Neuronal stem cell (in vitro differentiated cells): Measurements from ENCODE around the gene NKIRAS1.

Source experiments
- DNase-seq: peaks from one replicate; pipeline ENCODE4 v3.0.0-alpha.2; 2013; ENCODE audit warnings: low spot score
- H2AFZ ChIP-seq: one replicate; pipeline ENCODE4 v1.6.1; 2013; ENCODE audit warnings: mild to moderate bottlenecking, low read length, inconsistent platforms
- H2AK5ac ChIP-seq: 2 replicates; pipeline ENCODE4 v1.6.1; 2013; ENCODE audit warnings: low read depth, mild to moderate bottlenecking, inconsistent platforms, low read length, moderate library complexity, mixed read lengths
- H2BK120ac ChIP-seq: 2 replicates; pipeline ENCODE4 v1.6.1; 2013; ENCODE audit warnings: low read depth, mild to moderate bottlenecking, inconsistent platforms, low read length, moderate library complexity, mixed read lengths
- H2BK12ac ChIP-seq: one replicate; pipeline ENCODE4 v1.6.1; 2013; ENCODE audit warnings: low read length, inconsistent platforms
- H2BK15ac ChIP-seq: 2 replicates; pipeline ENCODE4 v1.6.1; 2013; ENCODE audit warnings: mild to moderate bottlenecking, low read length, inconsistent platforms, mixed read lengths
- H2BK5ac ChIP-seq: one replicate; pipeline ENCODE4 v1.6.1; 2013; ENCODE audit warnings: inconsistent platforms, mild to moderate bottlenecking, low read length, moderate library complexity
- H3K14ac ChIP-seq: one replicate; pipeline ENCODE4 v1.6.1; 2013; ENCODE audit warnings: low read length, inconsistent platforms
- H3K18ac ChIP-seq: 2 replicates; pipeline ENCODE4 v1.6.1; 2013; ENCODE audit warnings: low read length, inconsistent platforms
- H3K23ac ChIP-seq: 2 replicates; pipeline ENCODE4 v1.6.1; 2013; ENCODE audit warnings: low read depth, mild to moderate bottlenecking, mixed read lengths, low read length, inconsistent platforms; ENCODE audit not compliant: poor library complexity
- H3K27ac ChIP-seq: replicated peaks from 3 replicates; pipeline ENCODE4 v1.5.1; 2013; ENCODE audit warnings: low read length, inconsistent platforms
- H3K27me3 ChIP-seq, 3 experiments: 2 replicates each; pipeline ENCODE4 v1.6.1; 2013; ENCODE audit warnings: low read length in 3 of 3, mild to moderate bottlenecking in 2 of 3, inconsistent platforms in 1 of 3, low read depth in 1 of 3, mixed read lengths in 1 of 3, moderate library complexity in 1 of 3; ENCODE audit not compliant: control insufficient read depth in 3 of 3, insufficient read depth in 3 of 3
- H3K36me3 ChIP-seq, 2 donors: replicated peaks in 1 of 2; 2 replicates each; pipeline ENCODE4 v1.6.1; 2013; ENCODE audit warnings: low read length in 2 of 2; ENCODE audit not compliant: control insufficient read depth in 2 of 2, insufficient read depth in 2 of 2
- H3K4ac ChIP-seq: 2 replicates; pipeline ENCODE4 v1.6.1; 2013; ENCODE audit warnings: inconsistent platforms, mild to moderate bottlenecking, low read length, moderate library complexity
- H3K4me1 ChIP-seq, 2 donors: 1 replicate in 1 of 2; 2 replicates in 1 of 2; pipeline ENCODE4 v1.6.1; 2013; ENCODE audit warnings: low read length in 2 of 2, low read depth in 1 of 2; ENCODE audit not compliant: control insufficient read depth in 2 of 2, insufficient read depth in 1 of 2
- H3K4me2 ChIP-seq: one replicate; pipeline ENCODE4 v1.6.1; 2013; ENCODE audit warnings: mild to moderate bottlenecking, low read length, inconsistent platforms; ENCODE audit not compliant: insufficient read depth, poor library complexity, severe bottlenecking
- H3K4me3 ChIP-seq, 2 donors: 2 replicates each; pipeline ENCODE4 v1.5.1; 2013; ENCODE audit warnings: low read length in 2 of 2, mild to moderate bottlenecking in 2 of 2, inconsistent platforms in 1 of 2, moderate library complexity in 1 of 2
- H3K79me1 ChIP-seq: one replicate; pipeline ENCODE4 v1.6.1; 2013; ENCODE audit warnings: low read depth, mild to moderate bottlenecking, inconsistent platforms, low read length, moderate library complexity
- H3K9ac ChIP-seq: one replicate; pipeline ENCODE4 v1.6.1; 2013; ENCODE audit warnings: mild to moderate bottlenecking, low read depth, low read length, inconsistent platforms; ENCODE audit not compliant: poor library complexity
- H3K9me3 ChIP-seq, 2 donors: replicated peaks in 1 of 2; 2 replicates each; pipeline versions ENCODE3 to v1.6.1; 2013; ENCODE audit warnings: low read length in 2 of 2, mild to moderate bottlenecking in 2 of 2, inconsistent platforms in 1 of 2, low read depth in 1 of 2, mixed read lengths in 1 of 2, moderate library complexity in 1 of 2; ENCODE audit not compliant: control insufficient read depth in 2 of 2, insufficient read depth in 1 of 2
- H4K8ac ChIP-seq: one replicate; pipeline ENCODE4 v1.6.1; 2013; ENCODE audit warnings: low read depth, mild to moderate bottlenecking, inconsistent platforms, low read length, moderate library complexity
- H4K91ac ChIP-seq: one replicate; pipeline ENCODE4 v1.6.1; 2013; ENCODE audit warnings: low read length, low read depth, mild to moderate bottlenecking, inconsistent platforms; ENCODE audit not compliant: poor library complexity
- WGBS, 2 donors: extraction: QIAGEN DNeasy Blood & Tissue Kit; methylation state at CpG; one replicate each; pipeline ENCODE4 v1.1.7; 2013; ENCODE audit warnings: missing lambda C conversion rate in 2 of 2, mixed read lengths in 1 of 2; ENCODE audit not compliant: insufficient read length in 2 of 2, insufficient replicate concordance in 1 of 2; ENCODE audit errors: extremely low coverage in 2 of 2; 5-methylcytosine and 5-hydroxymethylcytosine counted together

NKIRAS1 gene

GRCh38 chr3:23895181-23895580 is 21.6 kb downstream of the NKIRAS1 start:
- H3K9me3 ChIP-seq: peaks cover 5 to 22% of the 10 kb centered on the region in 2 donors
- H3K18ac ChIP-seq: no peak overlapping the region
- H2BK120ac ChIP-seq: no peak overlapping the region
- no peak overlapping the region for H2AFZ ChIP-seq
- H2BK5ac ChIP-seq: no peak overlapping the region
- H3K27me3 ChIP-seq: no peaks in the 10 kb centered on the region
- no peak overlapping the region for H2BK15ac ChIP-seq
- H4K8ac ChIP-seq: no peak overlapping the region
- H3K9ac ChIP-seq: no peak overlapping the region
- no peaks in the 10 kb centered on the region for H3K79me1 ChIP-seq
- H3K4me1 ChIP-seq: peaks cover 0 to under 1% of the 10 kb centered on the region in 2 donors
- H3K36me3 ChIP-seq: peaks cover 23 to 93% of the 10 kb centered on the region in 2 donors
- H3K14ac ChIP-seq: no peak overlapping the region
- no peak overlapping the region for H2BK12ac ChIP-seq
- H4K91ac ChIP-seq: no peak overlapping the region
- no peak overlapping the region for H3K4me3 ChIP-seq
- WGBS, 2 donors: no CpG with 5 or more reads among the region's 4 CpGs
- no peak overlapping the region for H3K23ac ChIP-seq
- DNase-seq: no peak
- no peak overlapping the region for H3K27ac ChIP-seq
- H3K4me2 ChIP-seq: no peak overlapping the region
- no peak overlapping the region for H2AK5ac ChIP-seq
- no peak overlapping the region for H3K4ac ChIP-seq

- peaks cover 5 to 17% of the 10 kb centered on the region in 2 donors for H3K9me3 ChIP-seq
- H3K4me3 ChIP-seq: no peak overlapping the region
- no peak overlapping the region for H3K4ac ChIP-seq
- no peak overlapping the region for H2BK15ac ChIP-seq
- H3K36me3 ChIP-seq: peaks cover 21 to 93% of the 10 kb centered on the region in 2 donors
- H3K18ac ChIP-seq: no peak overlapping the region
- no peak overlapping the region for H3K23ac ChIP-seq
- H3K4me2 ChIP-seq: no peak overlapping the region
- peak overlapping the region; percentile 48 for H4K8ac ChIP-seq
- H2AK5ac ChIP-seq: no peak overlapping the region
- H3K27ac ChIP-seq: no peak overlapping the region
- H2AFZ ChIP-seq: no peak overlapping the region
- no peak overlapping the region for H3K14ac ChIP-seq
- peaks cover 0 to 6% of the 10 kb centered on the region in 2 donors for H3K4me1 ChIP-seq
- no peak for DNase-seq
- no peak overlapping the region for H4K91ac ChIP-seq
- H2BK12ac ChIP-seq: no peak overlapping the region
- H3K27me3 ChIP-seq: no peaks in the 10 kb centered on the region
- no peak overlapping the region for H3K9ac ChIP-seq
- no peak overlapping the region for H2BK5ac ChIP-seq
- H2BK120ac ChIP-seq: no peak overlapping the region
- H3K79me1 ChIP-seq: no peaks in the 10 kb centered on the region
- WGBS, 2 donors: no CpG with 5 or more reads among the region's 8 CpGs
Measured at GRCh38 chr3:23894254-23895061, 22.3 kb downstream of the NKIRAS1 start.

- no peaks in the 10 kb centered on the region for H3K79me1 ChIP-seq
- H3K18ac ChIP-seq: no peak overlapping the region
- no peak overlapping the region for H2AK5ac ChIP-seq
- H2BK15ac ChIP-seq: no peak overlapping the region
- no peak overlapping the region for H3K4me3 ChIP-seq
- H3K27me3 ChIP-seq: no peaks in the 10 kb centered on the region
- no peak overlapping the region for H2BK12ac ChIP-seq
- DNase-seq: no peak
- no peak overlapping the region for H4K8ac ChIP-seq
- H3K9me3 ChIP-seq: no peaks in the 10 kb centered on the region
- H3K4me2 ChIP-seq: no peak overlapping the region
- no peak overlapping the region for H4K91ac ChIP-seq
- no peak overlapping the region for H2AFZ ChIP-seq
- H3K27ac ChIP-seq: no peak overlapping the region
- H3K14ac ChIP-seq: no peak overlapping the region
- H3K9ac ChIP-seq: no peak overlapping the region
- H3K4me1 ChIP-seq: peaks cover 0 to 7% of the 10 kb centered on the region in 2 donors
- peaks cover 10 to 84% of the 10 kb centered on the region in 2 donors for H3K36me3 ChIP-seq
- no peak overlapping the region for H3K23ac ChIP-seq
- H2BK120ac ChIP-seq: no peak overlapping the region
- no peak overlapping the region for H2BK5ac ChIP-seq
- H3K4ac ChIP-seq: no peak overlapping the region
- no CpG with 5 or more reads among the region's 5 CpGs for WGBS, 2 donors
Measured at GRCh38 chr3:23889950-23890349, 26.8 kb downstream of the NKIRAS1 start.

DNA sequence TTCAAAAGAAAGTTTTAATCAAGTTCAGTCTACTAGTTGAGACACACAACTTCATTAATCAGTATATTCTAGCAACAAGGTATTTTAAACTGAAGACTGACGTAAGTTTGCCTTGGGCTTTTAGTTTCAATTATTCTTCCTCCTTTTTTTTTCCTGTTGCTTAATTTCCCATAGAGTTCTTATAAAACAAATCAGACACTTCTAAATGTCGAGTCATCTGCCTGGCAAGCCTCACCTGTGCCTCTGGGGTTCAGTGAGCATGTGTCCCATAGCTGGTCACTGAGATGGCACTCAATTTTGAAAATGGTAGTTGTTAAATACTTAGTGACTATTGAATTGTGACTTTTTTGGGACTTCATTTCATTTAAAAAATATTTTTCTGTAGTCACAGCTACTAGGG is 27.4 kb downstream of the NKIRAS1 start:
- DNase-seq: no peak
- Histone ChIP-seq H2AFZ (no peak overlapping the region), H2AK5ac (no peak overlapping the region), H3K23ac (no peak overlapping the region), H4K8ac (no peak overlapping the region), H2BK15ac (no peak overlapping the region), H3K4ac (no peak overlapping the region), H3K4me2 (no peak overlapping the region), H3K14ac (no peak overlapping the region), H2BK5ac (no peak overlapping the region), H3K79me1 (no peaks in the 10 kb centered on the region), H3K4me1 (peaks cover 0 to 7% of the 10 kb centered on the region in 2 donors), H2BK120ac (no peak overlapping the region), H3K18ac (no peak overlapping the region), H2BK12ac (no peak overlapping the region), H3K4me3 (no peak overlapping the region), H3K9me3 (no peaks in the 10 kb centered on the region), H3K27ac (no peak overlapping the region), H3K27me3 (no peaks in the 10 kb centered on the region), H3K36me3 (peaks cover 6 to 84% of the 10 kb centered on the region in 2 donors), H4K91ac (no peak overlapping the region), H3K9ac (no peak overlapping the region)
- WGBS, 2 donors: no CpG with 5 or more reads among the region's 2 CpGs
